ENCODE results near the gene NUTF2. TPM values are rescaled to one million over a fixed set of nuclear protein-coding genes. Genes with fewer than 3 reads are reported as not detected.
A peak's percentile ranks its signal among the peaks of the same experiment; 100 is the strongest.

Gene NUTF2
- polyA plus RNA-seq, 1 experiment = 151 TPM

GRCh38 chr16:67807148-67807682 is 39.5 kb upstream of the NUTF2 start:
- H3K4me3 ChIP-seq (ENCODE audit: low read depth, low read length) = peak overlapping the region; percentile 84
- no peaks in the 10 kb centered on the region for H3K9me3 ChIP-seq (ENCODE audit: control insufficient read depth, insufficient read depth, low read length)
- TF ChIP-seq, protein P1, sequence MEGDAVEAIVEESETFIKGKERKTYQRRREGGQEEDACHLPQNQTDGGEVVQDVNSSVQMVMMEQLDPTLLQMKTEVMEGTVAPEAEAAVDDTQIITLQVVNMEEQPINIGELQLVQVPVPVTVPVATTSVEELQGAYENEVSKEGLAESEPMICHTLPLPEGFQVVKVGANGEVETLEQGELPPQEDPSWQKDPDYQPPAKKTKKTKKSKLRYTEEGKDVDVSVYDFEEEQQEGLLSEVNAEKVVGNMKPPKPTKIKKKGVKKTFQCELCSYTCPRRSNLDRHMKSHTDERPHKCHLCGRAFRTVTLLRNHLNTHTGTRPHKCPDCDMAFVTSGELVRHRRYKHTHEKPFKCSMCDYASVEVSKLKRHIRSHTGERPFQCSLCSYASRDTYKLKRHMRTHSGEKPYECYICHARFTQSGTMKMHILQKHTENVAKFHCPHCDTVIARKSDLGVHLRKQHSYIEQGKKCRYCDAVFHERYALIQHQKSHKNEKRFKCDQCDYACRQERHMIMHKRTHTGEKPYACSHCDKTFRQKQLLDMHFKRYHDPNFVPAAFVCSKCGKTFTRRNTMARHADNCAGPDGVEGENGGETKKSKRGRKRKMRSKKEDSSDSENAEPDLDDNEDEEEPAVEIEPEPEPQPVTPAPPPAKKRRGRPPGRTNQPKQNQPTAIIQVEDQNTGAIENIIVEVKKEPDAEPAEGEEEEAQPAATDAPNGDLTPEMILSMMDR (IDR thresholded peaks at IDR 0.05; ENCODE audit: low read depth, low read length) = peak; percentile 25; the same call in 1 of the 2 replicates
- ChIA-PET CTCF (interaction anchor here (1.5 to 3.2 kb wide), 2 partner anchors 9 to 134 kb away, joined by 8 to 41 read pairs; no protein-coding TSS in a partner anchor), POLR2A (interaction anchor here (0.6 to 1.2 kb wide), 10 partner anchors 8 to 244 kb away, joined by 3 to 8 read pairs (median 4); partner anchors contain the start of genes CTCF, GFOD2 and NUTF2)
- H3K27me3 ChIP-seq (ENCODE audit: control insufficient read depth, insufficient read depth, low read length) = no peaks in the 10 kb centered on the region
- no peak overlapping the region for H3K27ac ChIP-seq (ENCODE audit: low read depth, low read length)
- no peak for DNase-seq (ENCODE audit: low read depth, low spot score)

GRCh38 chr16:67811899-67812298 is 34.8 kb upstream of the NUTF2 start:
- ChIA-PET CTCF (no interaction called here), POLR2A (no interaction called here)
- DNase-seq (ENCODE audit: low read depth, low spot score) = no peak
- Histone ChIP-seq H3K4me3 (ENCODE audit: low read depth, low read length) (no peak overlapping the region), H3K27me3 (ENCODE audit: control insufficient read depth, insufficient read depth, low read length) (no peaks in the 10 kb centered on the region), H3K9me3 (ENCODE audit: control insufficient read depth, insufficient read depth, low read length) (no peaks in the 10 kb centered on the region), H3K27ac (ENCODE audit: low read depth, low read length) (no peak overlapping the region)
- TF ChIP-seq, protein P1 (IDR thresholded peaks at IDR 0.05; ENCODE audit: low read depth, low read length) = no peak

DNA sequence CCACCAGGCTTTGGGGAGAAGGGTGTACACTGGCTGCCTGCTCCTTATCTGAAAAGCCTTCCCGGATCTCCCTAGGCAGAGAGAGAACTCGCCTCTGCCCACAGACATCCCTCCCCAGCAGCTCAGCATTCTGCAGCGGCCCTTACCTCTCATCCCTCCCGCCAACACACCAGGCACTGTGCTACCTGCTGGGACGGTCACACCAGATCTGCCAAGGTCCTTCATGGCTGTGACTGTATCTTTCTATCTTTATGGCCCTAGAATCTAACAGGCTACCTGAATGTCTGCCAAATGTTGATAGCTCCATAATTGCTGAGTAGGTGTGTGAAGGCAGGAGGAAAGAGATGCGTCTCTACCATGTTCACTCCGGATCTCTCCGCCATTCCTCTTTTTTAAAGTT is 32.2 kb upstream of the NUTF2 start:
- TF ChIP-seq, protein P1 (IDR thresholded peaks at IDR 0.05; ENCODE audit: low read depth, low read length) = no peak
- H3K4me3 ChIP-seq (ENCODE audit: low read depth, low read length) = no peak overlapping the region
- no peaks in the 10 kb centered on the region for H3K9me3 ChIP-seq (ENCODE audit: control insufficient read depth, insufficient read depth, low read length)
- no peak for DNase-seq (ENCODE audit: low read depth, low spot score)
- POLR2A ChIA-PET = no interaction called here
- CTCF ChIA-PET = interaction anchor here (3.1 kb wide), 1 partner anchor 115 kb away, joined by 23 read pairs; no protein-coding TSS in a partner anchor
- H3K27ac ChIP-seq (ENCODE audit: low read depth, low read length) = no peak overlapping the region
- H3K27me3 ChIP-seq (ENCODE audit: control insufficient read depth, insufficient read depth, low read length) = no peaks in the 10 kb centered on the region

GRCh38 chr16:67820608-67821259 is 26.0 kb upstream of the NUTF2 start:
- CTCF ChIA-PET = no interaction called here
- Histone ChIP-seq H3K4me3 (ENCODE audit: low read depth, low read length) (no peak overlapping the region), H3K9me3 (ENCODE audit: control insufficient read depth, insufficient read depth, low read length) (no peaks in the 10 kb centered on the region), H3K27me3 (ENCODE audit: control insufficient read depth, insufficient read depth, low read length) (no peaks in the 10 kb centered on the region), H3K27ac (ENCODE audit: low read depth, low read length) (no peak overlapping the region)
- POLR2A ChIA-PET = no interaction called here
- DNase-seq (ENCODE audit: low read depth, low spot score) = no peak
- TF ChIP-seq, protein P1 (IDR thresholded peaks at IDR 0.05; ENCODE audit: low read depth, low read length) = no peak

- Histone ChIP-seq H3K9me3 (ENCODE audit: control insufficient read depth, insufficient read depth, low read length) (no peaks in the 10 kb centered on the region), H3K27ac (ENCODE audit: low read depth, low read length) (no peak overlapping the region), H3K27me3 (ENCODE audit: control insufficient read depth, insufficient read depth, low read length) (no peaks in the 10 kb centered on the region), H3K4me3 (ENCODE audit: low read depth, low read length) (no peak overlapping the region)
- ChIA-PET CTCF (no interaction called here), POLR2A (interaction anchor here (0.6 kb wide), 1 partner anchor 488 kb away, joined by 3 read pairs; the partner anchor contains the start of gene SLC7A6OS)
- TF ChIP-seq, protein P1 (IDR thresholded peaks at IDR 0.05; ENCODE audit: low read depth, low read length) = no peak
- no peak for DNase-seq (ENCODE audit: low read depth, low spot score)
These were observed 24.2 kb upstream of the NUTF2 start for GRCh38 chr16:67822511-67822910.
